ENCODE measurements around the gene COL4A2.
A peak's percentile ranks its signal among the peaks of the same experiment; 100 is the strongest.

COL4A2 gene

GRCh38 chr13:110322828-110323171, 15.7 kb downstream of the COL4A2 start:
- no peak for TF ChIP-seq CTCF (IDR thresholded peaks at IDR 0.05)
- Histone ChIP-seq H3K4me3 (no peak overlapping the region), H3K27ac (peak overlapping the region; percentile 62 to 89)
- DNase-seq (ENCODE audit: low spot score) = no peak

GRCh38 chr13:110323172-110323891, 16.2 kb downstream of the COL4A2 start:
- peak overlapping the region; percentile 62 to 89 for H3K27ac ChIP-seq
- H3K4me3 ChIP-seq = no peak overlapping the region
- DNase-seq (ENCODE audit: low spot score) = peak; percentile 76
- no peak for TF ChIP-seq CTCF (IDR thresholded peaks at IDR 0.05)

- H3K27ac ChIP-seq = peak overlapping the region; percentile 62 to 89
- TF ChIP-seq CTCF (IDR thresholded peaks at IDR 0.05) = no peak
- DNase-seq (ENCODE audit: low spot score) = peak; percentile 69
- peak overlapping the region; percentile 7 for H3K4me3 ChIP-seq
These were observed 17.1 kb downstream of the COL4A2 start for GRCh38 chr13:110324026-110324749.

GRCh38 chr13:110326263-110326904, 19.3 kb downstream of the COL4A2 start:
- TF ChIP-seq CTCF (IDR thresholded peaks at IDR 0.05) = no peak
- peak overlapping the region; percentile 81 to 89 for H3K27ac ChIP-seq
- peak; percentile 86 for DNase-seq (ENCODE audit: low spot score)
- H3K4me3 ChIP-seq = peak overlapping the region; percentile 46

- TF ChIP-seq CTCF (IDR thresholded peaks at IDR 0.05) = no peak
These were observed 20.1 kb downstream of the COL4A2 start for GRCh38 chr13:110327051-110327721.

GRCh38 chr13:110328573-110328972, 21.5 kb downstream of the COL4A2 start:
- TF ChIP-seq CTCF (IDR thresholded peaks at IDR 0.05) = no peak
- Histone ChIP-seq H3K27ac (peak overlapping the region; percentile 81 to 89), H3K4me3 (peak overlapping the region; percentile 14)
- DNase-seq (ENCODE audit: low spot score) = peak; percentile 68

More at GRCh38 chr13:110327051-110327721, 20.1 kb downstream of the COL4A2 start:
- DNase-seq (ENCODE audit: low spot score) = peak; percentile 74
- H3K4me3 ChIP-seq = peak overlapping the region; percentile 46
- H3K27ac ChIP-seq = peak overlapping the region; percentile 81 to 89

Data from coronary artery (tissue), 2 donors.